Upper lobe of left lung (tissue), 6 donors: ENCODE data around the gene FOSL2. TPM values are rescaled to one million over a fixed set of nuclear protein-coding genes. Genes with fewer than 3 reads are reported as not detected.
A peak's percentile ranks its signal among the peaks of the same experiment; 100 is the strongest.

Experiments used
- ATAC-seq, 2 donors: fragments of 200-7000 bp; cut with Tn5 transposase; one replicate each; pipeline ENCODE4 v1.9.1; 2022; ENCODE audit warnings: mild to moderate bottlenecking in 2 of 2, moderate library complexity in 2 of 2; ENCODE audit not compliant: low FRiP score in 2 of 2
- DNase-seq, 2 donors: peaks; one replicate each; pipeline ENCODE4 v3.0.0-alpha.2; 2019 to 2020
- H3K27ac ChIP-seq, 4 donors: fragments of 200-600 bp; sonication (generic); one replicate each; pipeline ENCODE4 v1.5.1; 2016 to 2019
- H3K27me3 ChIP-seq, 4 donors: fragments of 200-600 bp; sonication (generic); one replicate each; pipeline ENCODE4 v1.5.1; 2017 to 2019
- H3K36me3 ChIP-seq, 4 donors: fragments of 200-600 bp; sonication (generic); one replicate each; pipeline ENCODE4 v1.5.1; 2016 to 2019
- H3K4me1 ChIP-seq, 4 donors: fragments of 200-600 bp; sonication (generic); one replicate each; pipeline ENCODE4 v1.5.1; 2018 to 2019
- H3K4me3 ChIP-seq, 4 donors: fragments of 200-600 bp; sonication (generic); one replicate each; pipeline ENCODE4 v1.5.1; 2017 to 2019; ENCODE audit warnings: mild to moderate bottlenecking in 2 of 4, moderate library complexity in 1 of 4
- H3K9me3 ChIP-seq, 4 donors: fragments of 200-600 bp; sonication (generic); one replicate each; pipeline ENCODE4 v1.5.1; 2018 to 2019
- CTCF ChIP-seq, 6 experiments: fragments of 450-650 bp in 4 of 6; fragments of 200-600 bp in 2 of 6; sonication (generic) in 2 of 6; IDR thresholded peaks; one replicate each; pipeline ENCODE4 v1.5.1; 2016 to 2019; ENCODE audit warnings: antibody characterized with exemption in 6 of 6
- EP300 ChIP-seq, 4 donors: sonication (generic); formaldehyde crosslinking; IDR thresholded peaks; one replicate each; pipeline ENCODE4 v1.5.1; 2017; ENCODE audit warnings: antibody characterized with exemption in 4 of 4, control low read depth in 2 of 4
- POLR2A ChIP-seq, 4 donors: fragments of 450-650 bp; IDR thresholded peaks; one replicate each; pipeline ENCODE4 v1.5.1; 2016 to 2017; ENCODE audit warnings: antibody characterized with exemption in 4 of 4, mild to moderate bottlenecking in 2 of 4
- POLR2AphosphoS5 ChIP-seq, 2 donors: sonication (generic); formaldehyde crosslinking; IDR thresholded peaks; one replicate each; pipeline ENCODE4 v1.5.1; 2017; ENCODE audit warnings: antibody characterized with exemption in 2 of 2
- WGBS, 2 donors: methylation state at CpG; one replicate each; pipeline ENCODE4 v1.1.5; 2017 to 2018; 5-methylcytosine and 5-hydroxymethylcytosine counted together
- total RNA-seq, 6 donors: library from RNA; depleted of rRNA in 4 of 6; stranded (reverse); fragments of >200 nt in 4 of 6; gene quantifications; one replicate each; pipeline versions ENCODE4 v1.1.0 to v1.2.1, GENCODE V29; 2016 to 2021
- donor health status: DM: no; HTN: no; CAD: no; lungs with moderate emphysema.
- donor health status: DM: no; HTN: yes; CAD: no; lungs with severe emphysema.

FOSL2 gene
- total RNA-seq, 6 donors from 2014 or later = 71.0 to 137 (median 91.0) TPM

- peaks cover 59 to 80% (median 73%) of the 10 kb centered on the region in 4 donors for H3K4me1 ChIP-seq
- TF ChIP-seq POLR2A (IDR thresholded peaks at IDR 0.05) (no peak), EP300 (IDR thresholded peaks at IDR 0.05) (no peak), POLR2AphosphoS5 (IDR thresholded peaks at IDR 0.05) (no peak), CTCF (IDR thresholded peaks at IDR 0.05) (no peak)
- 92 to 94% methylated on average over 6 of the region's 6 CpGs for WGBS, 2 donors
Observed at GRCh38 chr2:28401948-28402550, 9.4 kb downstream of the FOSL2 start.

DNA sequence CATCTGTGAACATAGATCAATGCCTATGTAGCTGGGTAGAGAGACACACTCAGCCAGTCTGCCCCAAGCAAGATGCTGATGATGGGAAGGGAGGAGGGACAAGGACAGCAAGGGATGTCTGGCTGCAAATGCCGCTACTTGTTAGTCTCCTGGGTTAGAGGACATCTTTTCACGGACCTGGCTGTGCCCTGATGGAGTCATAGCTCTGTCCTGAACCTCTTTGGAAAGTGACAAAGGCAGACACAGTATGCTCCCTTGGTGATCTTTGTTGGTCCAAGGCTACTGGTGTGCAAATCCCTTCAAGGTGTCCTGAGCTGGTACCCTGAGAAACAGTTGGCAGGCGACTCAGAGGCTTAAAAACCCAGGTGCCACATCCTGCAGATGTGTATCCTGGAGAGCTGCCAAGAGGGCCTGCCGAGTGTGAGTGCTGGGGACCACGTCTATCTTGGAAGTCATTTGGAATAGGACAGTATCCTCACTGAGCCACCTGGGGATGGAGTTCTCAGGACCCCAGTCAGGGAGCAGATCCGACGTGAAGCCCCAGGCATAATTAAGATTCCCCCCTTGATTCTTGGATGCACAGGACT is 10.8 kb downstream of the FOSL2 start:
- no peaks in the 10 kb centered on the region for H3K27me3 ChIP-seq
- ATAC-seq (no peak), DNase-seq (no peak)

More at GRCh38 chr2:28401948-28402550, 9.4 kb downstream of the FOSL2 start:
- Histone ChIP-seq H3K4me3 (no peak overlapping the region), H3K9me3 (no peaks in the 10 kb centered on the region), H3K27me3 (no peaks in the 10 kb centered on the region), H3K27ac (no peak overlapping the region), H3K36me3 (peaks cover 25 to 90% (median 53%) of the 10 kb centered on the region in 4 donors)
- ATAC-seq (no peak), DNase-seq (no peak)

DNA sequence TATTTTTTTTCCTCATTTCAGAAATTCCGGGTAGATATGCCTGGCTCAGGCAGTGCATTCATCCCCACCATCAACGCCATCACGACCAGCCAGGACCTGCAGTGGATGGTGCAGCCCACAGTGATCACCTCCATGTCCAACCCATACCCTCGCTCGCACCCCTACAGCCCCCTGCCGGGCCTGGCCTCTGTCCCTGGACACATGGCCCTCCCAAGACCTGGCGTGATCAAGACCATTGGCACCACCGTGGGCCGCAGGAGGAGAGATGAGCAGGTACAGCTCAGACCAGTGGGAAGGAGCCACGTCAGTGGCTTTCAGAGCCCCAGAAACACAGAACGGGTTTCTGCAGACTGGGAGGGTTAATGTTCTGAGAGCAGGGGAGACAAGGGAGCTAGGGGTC is 11.4 kb downstream of the FOSL2 start:
- H3K36me3 ChIP-seq = peaks cover 42 to 96% (median 71%) of the 10 kb centered on the region in 4 donors

More for the DNA sequence above, 10.8 kb downstream of the FOSL2 start:
- TF ChIP-seq POLR2A (IDR thresholded peaks at IDR 0.05) (no peak), EP300 (IDR thresholded peaks at IDR 0.05) (no peak), POLR2AphosphoS5 (IDR thresholded peaks at IDR 0.05) (peak in 1 of 2 donors; percentile 31), CTCF (IDR thresholded peaks at IDR 0.05) (no peak)
- Histone ChIP-seq H3K4me3 (no peak overlapping the region), H3K27ac (no peak overlapping the region), H3K9me3 (no peaks in the 10 kb centered on the region), H3K36me3 (peaks cover 36 to 96% (median 68%) of the 10 kb centered on the region in 4 donors), H3K4me1 (peaks cover 58 to 78% (median 70%) of the 10 kb centered on the region in 4 donors)
- WGBS, 2 donors = 78 to 84% methylated on average over 6 to 7 of the region's 7 CpGs

GRCh38 chr2:28405537-28405936 is 12.9 kb downstream of the FOSL2 start:
- H3K4me1 ChIP-seq = peaks cover 48 to 65% (median 51%) of the 10 kb centered on the region in 4 donors
- no peak for TF ChIP-seq CTCF (IDR thresholded peaks at IDR 0.05)

More for the DNA sequence above, 11.4 kb downstream of the FOSL2 start:
- no peak overlapping the region for H3K4me3 ChIP-seq
- 98 to 100% methylated on average over 7 to 11 of the region's 11 CpGs for WGBS, 2 donors
- no peak for ATAC-seq
- H3K27ac ChIP-seq = no peak overlapping the region
- peaks cover 58 to 78% (median 65%) of the 10 kb centered on the region in 4 donors for H3K4me1 ChIP-seq
- no peaks in the 10 kb centered on the region for H3K27me3 ChIP-seq
- H3K9me3 ChIP-seq = no peaks in the 10 kb centered on the region
- TF ChIP-seq CTCF (IDR thresholded peaks at IDR 0.05) (no peak), EP300 (IDR thresholded peaks at IDR 0.05) (no peak), POLR2A (IDR thresholded peaks at IDR 0.05) (no peak), POLR2AphosphoS5 (IDR thresholded peaks at IDR 0.05) (no peak)
- DNase-seq = peak in 1 of 2 donors; percentile 26

More at GRCh38 chr2:28405537-28405936, 12.9 kb downstream of the FOSL2 start:
- DNase-seq (no peak), ATAC-seq (no peak)
- no peaks in the 10 kb centered on the region for H3K9me3 ChIP-seq
- no peak overlapping the region for H3K27ac ChIP-seq
- WGBS, 2 donors = 88 to 92% methylated on average over 3 of the region's 3 CpGs
- no peaks in the 10 kb centered on the region for H3K27me3 ChIP-seq
- no peak overlapping the region for H3K4me3 ChIP-seq
- H3K36me3 ChIP-seq = peaks cover 54 to 99% (median 80%) of the 10 kb centered on the region in 4 donors
